HL-60/S4 treated with phorbol 12-myristate 13-acetate at 8.2 ng/mL for 4 days and 3 days (cell line): Measurements from ENCODE around the gene NCL.
"Not testable (repeated sequence)": the region's sequence is repeated elsewhere in the genome, so short reads cannot be mapped to it uniquely, and the experiment has no call there.

Source experiments
- in situ Hi-C: fragments of 300-500 bp; cut with MboI; formaldehyde crosslinking; loops from 2 replicates; pipeline ENCODE4 v1.15.0; 2022; ENCODE audit warnings: low sequenced_read_pairs

Gene NCL

GRCh38 chr2:231410293-231411004, 53.8 kb downstream of the NCL start:
- in situ Hi-C loops, result no loop called here

- in situ Hi-C loops, result no loop called here
Measured at GRCh38 chr2:231409776-231410175, 54.5 kb downstream of the NCL start.

- in situ Hi-C loops, result not testable (repeated sequence)
Measured at GRCh38 chr2:231408304-231408703, 56.0 kb downstream of the NCL start.

GRCh38 chr2:231407686-231408085, 56.6 kb downstream of the NCL start:
- in situ Hi-C loops, result not testable (repeated sequence)

- in situ Hi-C loops, result not testable (repeated sequence)
Measured at GRCh38 chr2:231405601-231406367, 58.5 kb downstream of the NCL start.

- in situ Hi-C loops, result not testable (repeated sequence)
Measured at GRCh38 chr2:231404183-231404578, 60.1 kb downstream of the NCL start.
